ENCODE measurements around the gene GRID2. TPM values are rescaled to one million over a fixed set of nuclear protein-coding genes. Genes with fewer than 3 reads are reported as not detected.

Gene GRID2
- total RNA-seq, 2 donors from 2014 or later = 27.3 to 40.4 TPM

GRCh38 chr4:93116624-93117023, 812.9 kb downstream of the GRID2 start:
- H3K27me3 ChIP-seq (ENCODE audit: control insufficient read depth, insufficient read depth, low read length, poor library complexity, severe bottlenecking) = no peaks in the 10 kb centered on the region
- Mint-ChIP-seq H3K9me3 (no peaks in the 10 kb centered on the region), H3K27me3 (ENCODE audit: insufficient read depth) (no peaks in the 10 kb centered on the region), H3K4me3 (no peak overlapping the region), H3K36me3 (ENCODE audit: low read depth) (peaks cover 8% of the 10 kb centered on the region), H3K4me1 (peaks cover 2% of the 10 kb centered on the region), H3K27ac (no peak overlapping the region)
- H3K9ac ChIP-seq (ENCODE audit: extremely low read depth, low read length, poor library complexity, severe bottlenecking) = no peak overlapping the region
- H3K36me3 ChIP-seq (ENCODE audit: control insufficient read depth, insufficient read depth, low read length) = no peaks in the 10 kb centered on the region
- no peak overlapping the region for H3K4me3 ChIP-seq (ENCODE audit: low read length)
- no peaks in the 10 kb centered on the region for H3K4me1 ChIP-seq (ENCODE audit: control insufficient read depth, insufficient read depth, low read length)
- WGBS, 2 experiments (ENCODE audit: insufficient coverage in 1 of 2, insufficient read length in 1 of 2) = 87% methylated on average over 1 of the region's 1 CpG; no CpG with 5 or more reads in 1 of the 2 experiments
- no peak for TF ChIP-seq CTCF (conservative IDR thresholded peaks at IDR 0.05)
- no peak for DNase-seq
- H3K27ac ChIP-seq (ENCODE audit: low read depth, low read length) = no peak overlapping the region
- no peaks in the 10 kb centered on the region for H3K9me3 ChIP-seq (ENCODE audit: control insufficient read depth, low read length)

- H3K27me3 Mint-ChIP-seq (ENCODE audit: insufficient read depth) = no peaks in the 10 kb centered on the region
- Histone ChIP-seq H3K4me1 (ENCODE audit: control insufficient read depth, insufficient read depth, low read length) (no peaks in the 10 kb centered on the region), H3K27me3 (ENCODE audit: control insufficient read depth, insufficient read depth, low read length, poor library complexity, severe bottlenecking) (no peaks in the 10 kb centered on the region), H3K4me3 (ENCODE audit: low read length) (no peak overlapping the region), H3K27ac (ENCODE audit: low read depth, low read length) (no peak overlapping the region), H3K36me3 (ENCODE audit: control insufficient read depth, insufficient read depth, low read length) (no peaks in the 10 kb centered on the region), H3K9me3 (ENCODE audit: control insufficient read depth, low read length) (no peaks in the 10 kb centered on the region), H3K9ac (ENCODE audit: extremely low read depth, low read length, poor library complexity, severe bottlenecking) (no peak overlapping the region)
- H3K4me1 Mint-ChIP-seq = no peaks in the 10 kb centered on the region
- DNase-seq = no peak
- H3K36me3 Mint-ChIP-seq (ENCODE audit: low read depth) = no peaks in the 10 kb centered on the region
- H3K27ac Mint-ChIP-seq = no peak overlapping the region
- WGBS, 2 experiments (ENCODE audit: insufficient coverage in 1 of 2, insufficient read length in 1 of 2) = 80 to 98% methylated on average over 1 of the region's 2 CpGs
- no peak for TF ChIP-seq CTCF (conservative IDR thresholded peaks at IDR 0.05)
- no peaks in the 10 kb centered on the region for H3K9me3 Mint-ChIP-seq
- no peak overlapping the region for H3K4me3 Mint-ChIP-seq
These were observed 823.7 kb downstream of the GRID2 start for GRCh38 chr4:93127489-93127888.

GRCh38 chr4:93132631-93133030, 828.9 kb downstream of the GRID2 start:
- H3K27me3 ChIP-seq (ENCODE audit: control insufficient read depth, insufficient read depth, low read length, poor library complexity, severe bottlenecking) = no peaks in the 10 kb centered on the region
- Mint-ChIP-seq H3K27ac (no peak overlapping the region), H3K4me3 (no peak overlapping the region), H3K4me1 (no peaks in the 10 kb centered on the region), H3K36me3 (ENCODE audit: low read depth) (no peaks in the 10 kb centered on the region), H3K27me3 (ENCODE audit: insufficient read depth) (no peaks in the 10 kb centered on the region), H3K9me3 (no peaks in the 10 kb centered on the region)
- TF ChIP-seq CTCF (conservative IDR thresholded peaks at IDR 0.05) = no peak
- H3K4me1 ChIP-seq (ENCODE audit: control insufficient read depth, insufficient read depth, low read length) = no peaks in the 10 kb centered on the region
- no peak overlapping the region for H3K9ac ChIP-seq (ENCODE audit: extremely low read depth, low read length, poor library complexity, severe bottlenecking)
- H3K36me3 ChIP-seq (ENCODE audit: control insufficient read depth, insufficient read depth, low read length) = no peaks in the 10 kb centered on the region
- H3K9me3 ChIP-seq (ENCODE audit: control insufficient read depth, low read length) = no peaks in the 10 kb centered on the region
- DNase-seq = no peak
- WGBS, 2 experiments (ENCODE audit: insufficient coverage in 1 of 2, insufficient read length in 1 of 2) = 64 to 69% methylated on average over 6 of the region's 6 CpGs
- H3K4me3 ChIP-seq (ENCODE audit: low read length) = no peak overlapping the region
- H3K27ac ChIP-seq (ENCODE audit: low read depth, low read length) = no peak overlapping the region
